HFF-Myc (cell line): ENCODE data around the gene MED27.
"Not testable (repeated sequence)": the region's sequence is repeated elsewhere in the genome, so short reads cannot be mapped to it uniquely, and the experiment has no call there.

Source experiments
- DNase-seq: peaks from one replicate; pipeline ENCODE4 v3.0.0-alpha.2; 2011; ENCODE audit warnings: low read depth; ENCODE audit errors: extremely low read depth
- H3K4me3 ChIP-seq: replicated peaks from 2 replicates; pipeline ENCODE4 v1.5.1; 2011; ENCODE audit warnings: low read depth, mild to moderate bottlenecking, control low read depth, low read length
- TF ChIP-seq, protein P1 (sequence below): IDR thresholded peaks from 2 replicates; pipeline ENCODE4 v1.5.1; 2012; ENCODE audit warnings: mild to moderate bottlenecking, low read depth, low read length, control low read depth; ENCODE audit errors: missing control alignments

The MED27 gene

GRCh38 chr9:132059361-132059760 lies 20.3 kb downstream of the MED27 start:
- no peak for DNase-seq
- no peak overlapping the region for H3K4me3 ChIP-seq
- TF ChIP-seq, protein P1, sequence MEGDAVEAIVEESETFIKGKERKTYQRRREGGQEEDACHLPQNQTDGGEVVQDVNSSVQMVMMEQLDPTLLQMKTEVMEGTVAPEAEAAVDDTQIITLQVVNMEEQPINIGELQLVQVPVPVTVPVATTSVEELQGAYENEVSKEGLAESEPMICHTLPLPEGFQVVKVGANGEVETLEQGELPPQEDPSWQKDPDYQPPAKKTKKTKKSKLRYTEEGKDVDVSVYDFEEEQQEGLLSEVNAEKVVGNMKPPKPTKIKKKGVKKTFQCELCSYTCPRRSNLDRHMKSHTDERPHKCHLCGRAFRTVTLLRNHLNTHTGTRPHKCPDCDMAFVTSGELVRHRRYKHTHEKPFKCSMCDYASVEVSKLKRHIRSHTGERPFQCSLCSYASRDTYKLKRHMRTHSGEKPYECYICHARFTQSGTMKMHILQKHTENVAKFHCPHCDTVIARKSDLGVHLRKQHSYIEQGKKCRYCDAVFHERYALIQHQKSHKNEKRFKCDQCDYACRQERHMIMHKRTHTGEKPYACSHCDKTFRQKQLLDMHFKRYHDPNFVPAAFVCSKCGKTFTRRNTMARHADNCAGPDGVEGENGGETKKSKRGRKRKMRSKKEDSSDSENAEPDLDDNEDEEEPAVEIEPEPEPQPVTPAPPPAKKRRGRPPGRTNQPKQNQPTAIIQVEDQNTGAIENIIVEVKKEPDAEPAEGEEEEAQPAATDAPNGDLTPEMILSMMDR: no peak

GRCh38 chr9:132058226-132058625 lies 21.4 kb downstream of the MED27 start:
- H3K4me3 ChIP-seq, DNase-seq: not testable (repeated sequence)

DNA sequence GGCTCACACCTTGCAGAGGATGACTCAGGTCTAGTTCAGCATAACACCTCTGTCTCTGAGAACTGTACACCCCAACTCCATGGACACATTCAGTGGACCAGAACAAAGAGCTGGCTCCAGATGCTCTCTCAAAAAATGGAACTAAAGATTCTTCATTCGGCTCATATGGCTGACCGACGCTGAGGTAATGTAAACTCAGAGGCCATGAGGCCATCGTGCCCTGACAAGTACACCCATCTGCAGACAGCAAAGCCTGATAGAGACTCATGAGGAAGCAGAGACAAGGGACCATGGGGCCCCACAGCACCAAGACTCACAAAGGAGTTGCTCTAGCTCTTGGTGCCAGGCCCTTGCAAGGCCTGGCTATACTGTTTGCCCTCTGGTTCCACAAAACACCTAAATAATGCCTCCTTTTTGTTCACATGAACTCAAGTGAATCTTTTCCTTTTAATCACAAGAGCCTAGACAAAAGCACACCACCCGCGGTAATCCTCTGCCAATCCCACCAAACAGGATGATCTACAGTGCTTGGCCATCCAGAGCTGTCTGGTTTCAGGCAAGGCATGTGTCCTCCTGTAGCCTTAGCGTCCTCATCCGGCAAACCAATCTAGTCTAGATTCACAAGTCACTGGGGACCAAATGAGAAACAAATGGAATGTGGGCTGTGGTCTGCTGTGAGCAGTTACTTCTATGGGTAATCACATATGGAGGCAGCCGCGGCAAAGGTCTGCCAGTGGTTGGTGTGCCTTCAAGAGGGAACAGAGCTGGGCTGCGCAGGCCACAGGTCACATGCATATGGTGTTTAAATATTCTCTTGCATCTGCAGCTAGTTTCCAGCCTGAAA lies 22.7 kb downstream of the MED27 start:
- no peak overlapping the region for H3K4me3 ChIP-seq
- DNase-seq: no peak
- TF ChIP-seq, protein P1: no peak

- no peak for DNase-seq
- no peak overlapping the region for H3K4me3 ChIP-seq
- TF ChIP-seq, protein P1: no peak
Observed at GRCh38 chr9:132055756-132056155, 23.9 kb downstream of the MED27 start.

DNA sequence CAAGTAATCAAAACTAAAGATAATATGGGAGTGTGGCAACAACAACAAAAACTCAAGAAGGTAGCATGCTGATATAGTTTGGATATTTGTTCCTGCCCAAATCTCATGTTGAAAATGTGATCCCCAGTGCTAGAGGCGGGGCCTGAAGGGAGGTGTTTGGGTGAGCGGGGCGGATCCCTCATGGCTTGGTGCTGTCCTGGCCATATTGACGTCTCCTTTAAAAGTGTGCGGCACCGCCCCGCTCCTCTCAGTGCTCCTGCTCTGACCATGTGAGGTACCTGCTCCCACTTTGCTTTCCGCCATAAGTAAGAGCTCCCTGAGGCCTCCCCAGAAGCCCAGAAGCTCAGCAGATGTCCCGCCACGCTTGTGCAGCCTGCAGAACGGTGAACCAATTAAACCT lies 25.6 kb downstream of the MED27 start:
- H3K4me3 ChIP-seq: no peak overlapping the region
- no peak for DNase-seq
- TF ChIP-seq, protein P1: no peak

DNA sequence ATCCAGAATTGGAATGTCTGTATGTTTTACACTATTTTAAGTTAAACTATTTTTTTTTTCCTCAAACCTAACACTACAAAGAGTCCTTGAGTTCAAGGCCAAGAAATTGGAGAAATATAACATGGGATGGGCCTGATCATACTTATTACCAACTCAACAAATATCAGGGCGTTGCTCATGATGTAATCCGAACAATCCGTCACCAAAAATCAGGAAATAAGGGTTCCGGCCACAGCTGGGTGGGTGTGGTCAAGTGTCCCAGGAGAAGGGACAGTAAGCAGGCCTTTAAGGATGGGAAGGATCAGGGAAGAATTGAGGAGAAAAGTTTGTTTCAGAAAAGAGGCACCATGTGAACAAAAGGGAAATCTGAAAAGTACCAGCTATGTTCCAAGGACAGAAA lies 29.8 kb downstream of the MED27 start:
- TF ChIP-seq, protein P1: no peak
- no peak for DNase-seq
- H3K4me3 ChIP-seq: no peak overlapping the region

- no peak for DNase-seq
- TF ChIP-seq, protein P1: no peak
Observed at GRCh38 chr9:132049323-132049882, 30.3 kb downstream of the MED27 start.

More at GRCh38 chr9:132049323-132049882, 30.3 kb downstream of the MED27 start:
- H3K4me3 ChIP-seq: no peak overlapping the region
